NCI-H82 (cell line): Measurements from ENCODE around the gene HCK.

Experiments
- DNase-seq: peaks from one replicate; lab custom pipeline; 2025; lab: John Stamatoyannopoulos, UW

The HCK gene

GRCh38 chr20:32059189-32059588 is 7.1 kb downstream of the HCK start:
- DNase-seq = no peak

GRCh38 chr20:32062776-32063170 is 10.7 kb downstream of the HCK start:
- DNase-seq = no peak

- DNase-seq = no peak
Measured at GRCh38 chr20:32063695-32064094, 11.7 kb downstream of the HCK start.

- no peak for DNase-seq
Measured at GRCh38 chr20:32064667-32065066, 12.6 kb downstream of the HCK start.

- no peak for DNase-seq
Measured at GRCh38 chr20:32067234-32067821, 15.3 kb downstream of the HCK start.

GRCh38 chr20:32068174-32068573 is 16.1 kb downstream of the HCK start:
- DNase-seq = no peak

- no peak for DNase-seq
Measured at GRCh38 chr20:32069711-32070110, 17.7 kb downstream of the HCK start.

- no peak for DNase-seq
Measured at GRCh38 chr20:32070282-32070681, 18.2 kb downstream of the HCK start.

- no peak for DNase-seq
Measured at GRCh38 chr20:32070690-32071213, 18.7 kb downstream of the HCK start.

GRCh38 chr20:32071395-32072167 is 19.5 kb downstream of the HCK start:
- no peak for DNase-seq

GRCh38 chr20:32072168-32072750 is 20.2 kb downstream of the HCK start:
- peak; percentile 60 for DNase-seq

- DNase-seq = no peak
Measured at GRCh38 chr20:32075534-32075933, 23.5 kb downstream of the HCK start.

- DNase-seq = no peak
Measured at GRCh38 chr20:32077190-32077589, 25.1 kb downstream of the HCK start.

GRCh38 chr20:32078322-32078721 is 26.3 kb downstream of the HCK start:
- no peak for DNase-seq

- DNase-seq = no peak
Measured at GRCh38 chr20:32078791-32079190, 26.7 kb downstream of the HCK start.

- peak; percentile 15 for DNase-seq
Measured at GRCh38 chr20:32079655-32080109, 27.6 kb downstream of the HCK start.

- DNase-seq = no peak
Measured at GRCh38 chr20:32080783-32081182, 28.7 kb downstream of the HCK start.

- DNase-seq = no peak
Measured at GRCh38 chr20:32083469-32083868, 31.4 kb downstream of the HCK start.

- DNase-seq = no peak
Measured at GRCh38 chr20:32087070-32087469, 35.0 kb downstream of the HCK start.

- no peak for DNase-seq
Measured at GRCh38 chr20:32088759-32089158, 36.7 kb downstream of the HCK start.

- no peak for DNase-seq
Measured at GRCh38 chr20:32089637-32090362, 37.8 kb downstream of the HCK start.

- DNase-seq = peak; percentile 87
Measured at GRCh38 chr20:32091888-32092346, 39.9 kb downstream of the HCK start.
